Body of pancreas (tissue), 4 donors: ENCODE measurements around the gene IL15RA.

ENCODE experiments used
- POLR2A ChIP-seq, 3 donors: fragments of 450-650 bp; IDR thresholded peaks; one replicate each; pipeline ENCODE4 v1.6.1; 2016; ENCODE audit warnings: antibody characterized with exemption in 3 of 3, mild to moderate bottlenecking in 2 of 3
- TF ChIP-seq, protein P1 (sequence below), 7 experiments: fragments of 450-650 bp in 4 of 7; fragments of 200-600 bp in 3 of 7; sonication (generic) in 3 of 7; IDR thresholded peaks; one replicate each; pipeline ENCODE4 v1.5.1; 2016 to 2019; ENCODE audit warnings: antibody characterized with exemption in 7 of 7

DNA sequence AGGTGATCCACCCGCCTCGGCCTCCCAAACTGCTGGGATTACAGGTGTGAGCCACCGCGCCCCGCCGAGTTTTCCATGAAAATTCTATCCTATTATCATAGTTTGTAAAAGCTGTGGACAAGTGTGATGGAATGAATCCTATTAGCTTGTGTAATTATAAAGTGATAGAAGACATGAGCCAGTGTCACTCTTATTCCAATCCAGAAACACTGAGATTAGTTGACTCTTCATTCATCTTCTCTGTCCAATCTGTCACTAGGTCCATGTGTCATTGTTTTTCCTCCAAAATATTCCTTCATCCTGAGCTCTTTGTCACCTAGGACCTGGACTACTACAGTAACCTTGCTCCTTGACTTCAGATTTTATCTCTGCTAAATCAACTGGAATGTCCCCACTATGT is 73.8 kb downstream of the IL15RA start:
- TF ChIP-seq, protein P1, sequence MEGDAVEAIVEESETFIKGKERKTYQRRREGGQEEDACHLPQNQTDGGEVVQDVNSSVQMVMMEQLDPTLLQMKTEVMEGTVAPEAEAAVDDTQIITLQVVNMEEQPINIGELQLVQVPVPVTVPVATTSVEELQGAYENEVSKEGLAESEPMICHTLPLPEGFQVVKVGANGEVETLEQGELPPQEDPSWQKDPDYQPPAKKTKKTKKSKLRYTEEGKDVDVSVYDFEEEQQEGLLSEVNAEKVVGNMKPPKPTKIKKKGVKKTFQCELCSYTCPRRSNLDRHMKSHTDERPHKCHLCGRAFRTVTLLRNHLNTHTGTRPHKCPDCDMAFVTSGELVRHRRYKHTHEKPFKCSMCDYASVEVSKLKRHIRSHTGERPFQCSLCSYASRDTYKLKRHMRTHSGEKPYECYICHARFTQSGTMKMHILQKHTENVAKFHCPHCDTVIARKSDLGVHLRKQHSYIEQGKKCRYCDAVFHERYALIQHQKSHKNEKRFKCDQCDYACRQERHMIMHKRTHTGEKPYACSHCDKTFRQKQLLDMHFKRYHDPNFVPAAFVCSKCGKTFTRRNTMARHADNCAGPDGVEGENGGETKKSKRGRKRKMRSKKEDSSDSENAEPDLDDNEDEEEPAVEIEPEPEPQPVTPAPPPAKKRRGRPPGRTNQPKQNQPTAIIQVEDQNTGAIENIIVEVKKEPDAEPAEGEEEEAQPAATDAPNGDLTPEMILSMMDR (IDR thresholded peaks at IDR 0.05) = no peak
- no peak for TF ChIP-seq POLR2A (IDR thresholded peaks at IDR 0.05)
